Measurements from ENCODE around the gene ZBTB20. TPM values are rescaled to one million over a fixed set of nuclear protein-coding genes. Genes with fewer than 3 reads are reported as not detected.

ZBTB20 gene
- total and polyA plus RNA-seq, 10 of the 15 experiments (the other 5 are each of a cell fraction or from before 2014, with no cell fraction given), result 0.20 to 5.5 (median 2.2) TPM

GRCh38 chr3:114376516-114377185, 770.4 kb downstream of the ZBTB20 start:
- H3K79me2 ChIP-seq (ENCODE audit: control insufficient read depth, insufficient read depth, low read length), result no peaks in the 10 kb centered on the region
- H3K27ac ChIP-seq (ENCODE audit: control insufficient read depth, insufficient read depth), result no peak overlapping the region
- CTCF ChIA-PET, result interaction anchor here (0.9 to 2.3 kb wide), 6 partner anchors 9 to 86 kb away, joined by 3 to 14 read pairs (median 4); no protein-coding TSS in a partner anchor
- TF ChIP-seq MXI1 (IDR thresholded peaks at IDR 0.05; ENCODE audit: low read depth, low read length), result no peak
- no peak for TF ChIP-seq TCF7 (IDR thresholded peaks at IDR 0.05; ENCODE audit: borderline replicate concordance)
- TF ChIP-seq PRDM15 (CRISPR knock-in tag; IDR thresholded peaks at IDR 0.05), result no peak
- no peak for TF ChIP-seq CEBPB (IDR thresholded peaks at IDR 0.05; ENCODE audit: borderline replicate concordance in 1 of 2, low read depth in 2 of 2, low read length in 2 of 2)
- no TSS peak for BruUV-seq (replicated peaks)
- in situ Hi-C loops (cut with MboI), result no loop called here
- ATAC-seq, result no peak
- FAIRE-seq, result no peak
- intact Hi-C loops (cut with micrococcal nuclease; ENCODE audit: unreplicated experiment), result no loop called here
- RAD21 ChIA-PET (ENCODE audit: unreplicated experiment), result no interaction called here
- 92% methylated on average over 8 of the region's 8 CpGs for WGBS (ENCODE audit: insufficient coverage, insufficient replicate concordance, low lambda C conversion rate, missing lambda C conversion rate)
- H3K4me1 ChIP-seq (ENCODE audit: control insufficient read depth, insufficient read depth, low read length), result 0 out of 2 replicates have a peak, but pooled peaks cover 3% of the 10 kb centered on the region
- DNase-seq (ENCODE audit: low read depth, low spot score), result no peak
- H3K9me3 ChIP-seq (replicated peaks; ENCODE audit: control insufficient read depth, insufficient read depth, low read length), result no peaks in the 10 kb centered on the region
- no peak overlapping the region for H3K4me3 ChIP-seq
- H3K4me2 ChIP-seq (ENCODE audit: control insufficient read depth, insufficient read depth), result no peak overlapping the region
- POLR2A ChIA-PET, result no interaction called here
- no peak overlapping the region for H2AFZ ChIP-seq (ENCODE audit: control insufficient read depth, low read depth, low read length)
- SMC1A ChIA-PET (ENCODE audit: uncharacterized antibody, unreplicated experiment), result interaction anchor here (0.5 to 2.0 kb wide), 7 partner anchors 12 to 348 kb away, joined by 3 to 7 read pairs (median 4); no protein-coding TSS in a partner anchor
- H3K9ac ChIP-seq (ENCODE audit: control insufficient read depth, insufficient read depth, low read length), result no peak overlapping the region
- no peaks in the 10 kb centered on the region for H3K27me3 ChIP-seq (replicated peaks in 1 of 2; ENCODE audit: control insufficient read depth in 2 of 2, insufficient read depth in 2 of 2, low read length in 1 of 2)
- H3K36me3 ChIP-seq (ENCODE audit: control insufficient read depth in 2 of 2, insufficient read depth in 2 of 2, low read length in 1 of 2), result peaks cover 0 to 16% of the 10 kb centered on the region in 2 experiments; a peak in 2 of 4 replicates
- no peaks in the 10 kb centered on the region for H4K20me1 ChIP-seq (ENCODE audit: control insufficient read depth, insufficient read depth)
